ENCODE data around the gene CNTRL.

DNA sequence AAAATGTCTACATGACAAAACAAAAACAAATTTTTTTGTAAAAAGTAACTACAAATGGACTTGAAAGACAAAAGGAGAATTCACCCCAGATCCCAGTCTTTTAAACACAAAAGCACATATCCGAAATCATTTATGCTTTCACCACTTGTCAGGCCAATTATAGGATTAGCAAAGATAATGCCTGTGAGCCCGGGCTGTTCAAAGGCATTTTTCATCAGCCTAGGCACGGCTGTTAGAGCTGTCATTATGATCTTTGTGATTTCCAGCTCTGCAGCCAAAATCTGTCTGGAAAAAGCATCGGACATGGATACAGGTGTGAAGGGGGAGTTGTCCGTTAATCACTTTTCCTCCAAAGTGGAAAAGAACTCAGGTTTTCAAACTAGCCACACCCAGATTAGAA, 150.5 kb downstream of the CNTRL start:
- TF ChIP-seq CTCF (IDR thresholded peaks at IDR 0.05; ENCODE audit: low read depth, low read length, poor library complexity, severe bottlenecking) (no peak), EZH2phosphoT487 (IDR thresholded peaks at IDR 0.05; ENCODE audit: borderline replicate concordance, low read length) (no peak)
